H9 (cell line): ENCODE data around the gene OLIG1. TPM values are rescaled to one million over a fixed set of nuclear protein-coding genes. Genes with fewer than 3 reads are reported as not detected.

Experiments
- DNase-seq: peaks from one replicate; pipeline ENCODE4 v3.0.0-alpha.2; 2017
- H2AFZ ChIP-seq: one replicate; pipeline ENCODE4 v1.6.1; 2013; ENCODE audit warnings: mild to moderate bottlenecking, low read length, control low read depth, moderate library complexity
- H2AK5ac ChIP-seq: 2 replicates; pipeline ENCODE4 v1.6.1; 2013; ENCODE audit warnings: low read length, control low read depth, mixed read lengths; ENCODE audit not compliant: insufficient read length
- H2BK120ac ChIP-seq: one replicate; pipeline ENCODE4 v1.6.1; 2013; ENCODE audit warnings: low read depth, mild to moderate bottlenecking, low read length, control low read depth, inconsistent platforms; ENCODE audit not compliant: poor library complexity, severe bottlenecking
- H2BK12ac ChIP-seq: 2 replicates; pipeline ENCODE4 v1.6.1; 2013; ENCODE audit warnings: low read length, control low read depth, mixed read lengths, low read depth; ENCODE audit not compliant: insufficient read length
- H2BK15ac ChIP-seq: 2 replicates; pipeline ENCODE4 v1.6.1; 2013; ENCODE audit warnings: low read depth, low read length, control low read depth
- H2BK20ac ChIP-seq: one replicate; pipeline ENCODE4 v1.6.1; 2013; ENCODE audit warnings: low read depth, mild to moderate bottlenecking, low read length, control low read depth, inconsistent platforms; ENCODE audit not compliant: poor library complexity, severe bottlenecking
- H2BK5ac ChIP-seq: 2 replicates; pipeline ENCODE4 v1.6.1; 2013; ENCODE audit warnings: low read length, control low read depth, mixed read lengths; ENCODE audit not compliant: insufficient read length
- H3K14ac ChIP-seq: 2 replicates; pipeline ENCODE4 v1.6.1; 2013; ENCODE audit warnings: low read length, control low read depth; ENCODE audit not compliant: insufficient read depth
- H3K18ac ChIP-seq: 2 replicates; pipeline ENCODE4 v1.6.1; 2013; ENCODE audit warnings: low read depth, mild to moderate bottlenecking, mixed read lengths, low read length, control low read depth; ENCODE audit not compliant: insufficient read length
- H3K23ac ChIP-seq: 2 replicates; pipeline ENCODE4 v1.6.1; 2013; ENCODE audit warnings: low read length, control low read depth, mixed read lengths, low read depth; ENCODE audit not compliant: insufficient read length
- H3K23me2 ChIP-seq: 2 replicates; pipeline ENCODE4 v1.6.1; 2013; ENCODE audit warnings: low read depth, mild to moderate bottlenecking, mixed read lengths, low read length, control low read depth; ENCODE audit not compliant: insufficient read length, poor library complexity, severe bottlenecking
- H3K27ac ChIP-seq: 2 replicates; pipeline ENCODE4 v1.5.1; 2013; ENCODE audit warnings: low read length, control low read depth, mixed read lengths, low read depth; ENCODE audit not compliant: insufficient read length
- H3K27me3 ChIP-seq: 2 replicates; pipeline ENCODE4 v1.6.1; 2013; ENCODE audit warnings: low read length, control low read depth, inconsistent platforms; ENCODE audit not compliant: insufficient read depth
- H3K4ac ChIP-seq: 2 replicates; pipeline ENCODE4 v1.6.1; 2013; ENCODE audit warnings: low read depth, mild to moderate bottlenecking, control low read depth, inconsistent platforms, low read length, moderate library complexity
- H3K4me1 ChIP-seq: 2 replicates; pipeline ENCODE4 v1.6.1; 2013; ENCODE audit warnings: low read length, control low read depth, inconsistent platforms; ENCODE audit not compliant: insufficient read depth
- H3K4me2 ChIP-seq: 2 replicates; pipeline ENCODE4 v1.6.1; 2013; ENCODE audit warnings: low read length, control low read depth, mixed read lengths; ENCODE audit not compliant: insufficient read length, insufficient read depth
- H3K56ac ChIP-seq: 2 replicates; pipeline ENCODE4 v1.6.1; 2013; ENCODE audit warnings: low read depth, mild to moderate bottlenecking, mixed read lengths, low read length, control low read depth; ENCODE audit not compliant: insufficient read length
- H3K79me1 ChIP-seq: 2 replicates; pipeline ENCODE4 v1.6.1; 2013; ENCODE audit warnings: low read depth, mild to moderate bottlenecking, moderate library complexity, low read length, control low read depth, inconsistent platforms; ENCODE audit not compliant: insufficient read depth, poor library complexity, severe bottlenecking
- H3K79me2 ChIP-seq: 2 replicates; pipeline ENCODE4 v1.6.1; 2013; ENCODE audit warnings: low read length, control low read depth, inconsistent platforms; ENCODE audit not compliant: insufficient read depth
- H3K9ac ChIP-seq: 2 replicates; pipeline ENCODE4 v1.6.1; 2013; ENCODE audit warnings: low read length, control low read depth, mixed read lengths; ENCODE audit not compliant: insufficient read length; ENCODE audit errors: extremely low read depth
- H3K9me3 ChIP-seq: one replicate; pipeline ENCODE4 v1.6.1; 2013; ENCODE audit warnings: low read depth, low read length, inconsistent platforms; ENCODE audit not compliant: control insufficient read depth
- H3T11ph ChIP-seq: one replicate; pipeline ENCODE4 v1.6.1; 2013; ENCODE audit warnings: mild to moderate bottlenecking, low read length, control low read depth, inconsistent platforms
- H4K20me1 ChIP-seq: one replicate; pipeline ENCODE4 v1.6.1; 2013; ENCODE audit not compliant: control insufficient read depth, insufficient read length, insufficient read depth
- H4K5ac ChIP-seq: 2 replicates; pipeline ENCODE4 v1.6.1; 2013; ENCODE audit warnings: low read depth, mild to moderate bottlenecking, mixed read lengths, low read length, control low read depth; ENCODE audit not compliant: insufficient read length
- H4K8ac ChIP-seq: replicated peaks from 2 replicates; pipeline ENCODE4 v1.6.1; 2013; ENCODE audit warnings: low read length, control low read depth, mixed read lengths, low read depth; ENCODE audit not compliant: insufficient read length
- H4K91ac ChIP-seq: 2 replicates; pipeline ENCODE4 v1.6.1; 2013; ENCODE audit warnings: low read depth, mild to moderate bottlenecking, moderate library complexity, mixed read lengths, low read length, control low read depth; ENCODE audit not compliant: insufficient read length
- H3K27ac Mint-ChIP-seq, 3 experiments: 2 replicates in 2 of 3; 3 replicates in 1 of 3; pipeline ENCODE4 v1.8.0; 2020 to 2021; ENCODE audit warnings: mixed read lengths in 3 of 3, mild to moderate bottlenecking in 1 of 3, moderate library complexity in 1 of 3
- H3K27me3 Mint-ChIP-seq: 2 replicates; pipeline ENCODE4 v1.8.0; 2021; ENCODE audit warnings: low read depth, mild to moderate bottlenecking, moderate library complexity, mixed read lengths
- H3K36me3 Mint-ChIP-seq, 3 experiments: 2 replicates in 2 of 3; 3 replicates in 1 of 3; pipeline ENCODE4 v1.8.0; 2020 to 2021; ENCODE audit warnings: low read depth in 3 of 3, mixed read lengths in 3 of 3; ENCODE audit not compliant: insufficient read depth in 1 of 3
- H3K4me1 Mint-ChIP-seq, 2 experiments: 2 replicates each; pipeline ENCODE4 v1.8.0; 2020; ENCODE audit warnings: mixed read lengths in 2 of 2
- H3K4me3 Mint-ChIP-seq, 2 experiments: 2 replicates in 1 of 2; 3 replicates in 1 of 2; pipeline ENCODE4 v1.8.0; 2020 to 2021; ENCODE audit warnings: mild to moderate bottlenecking in 2 of 2, mixed read lengths in 2 of 2, moderate library complexity in 1 of 2
- H3K9me3 Mint-ChIP-seq, 2 experiments: 2 replicates in 1 of 2; 3 replicates in 1 of 2; pipeline ENCODE4 v1.8.0; 2020; ENCODE audit warnings: mild to moderate bottlenecking in 2 of 2, mixed read lengths in 2 of 2, moderate library complexity in 1 of 2
- CTCF ChIP-seq: fragments of 200-600 bp; sonication (generic); conservative IDR thresholded peaks from 3 replicates; pipeline ENCODE4 v1.8.0; 2021; ENCODE audit warnings: antibody characterized with exemption, mild to moderate bottlenecking
- WGBS: extraction: QIAGEN DNeasy Blood & Tissue Kit; methylation state at CpG from one replicate; pipeline ENCODE4 v1.1.7; 2013; ENCODE audit warnings: missing lambda C conversion rate, low lambda C conversion rate, mixed read lengths; ENCODE audit not compliant: insufficient read length; ENCODE audit errors: extremely low coverage; 5-methylcytosine and 5-hydroxymethylcytosine counted together
- total RNA-seq: library from RNA; stranded (reverse); gene quantifications from 2 replicates; pipeline ENCODE4 v1.2.1, GENCODE V29; 2021

The OLIG1 gene
- total RNA-seq, 1 experiment from 2014 or later, result 0.31 TPM

GRCh38 chr21:33047231-33047630 lies 22.7 kb upstream of the OLIG1 start:
- Mint-ChIP-seq H3K4me1 (peaks cover 8 to 13% of the 10 kb centered on the region in 2 experiments), H3K4me3 (no peak overlapping the region), H3K27ac (no peak overlapping the region), H3K27me3 (peaks cover 60% of the 10 kb centered on the region), H3K36me3 (no peaks in the 10 kb centered on the region), H3K9me3 (no peaks in the 10 kb centered on the region)
- H3K23ac ChIP-seq, result no peak overlapping the region
- no peaks in the 10 kb centered on the region; the same call in 1 of the 2 replicates for H3K27me3 ChIP-seq
- no peak overlapping the region for H4K91ac ChIP-seq
- H3K9me3 ChIP-seq, result no peaks in the 10 kb centered on the region
- no peak overlapping the region for H4K8ac ChIP-seq
- H2BK120ac ChIP-seq, result no peak overlapping the region
- H3T11ph ChIP-seq, result no peak overlapping the region
- H4K5ac ChIP-seq, result no peak overlapping the region
- no peak overlapping the region for H3K18ac ChIP-seq
- no peak overlapping the region for H2BK5ac ChIP-seq
- H2BK20ac ChIP-seq, result no peak overlapping the region
- no peak for TF ChIP-seq CTCF
- H3K56ac ChIP-seq, result no peak overlapping the region
- H3K4me1 ChIP-seq, result peaks cover 3% of the 10 kb centered on the region; the same call in 1 of the 2 replicates
- WGBS, result no CpG with 5 or more reads among the region's 5 CpGs
- H3K4ac ChIP-seq, result no peak overlapping the region
- no peaks in the 10 kb centered on the region for H4K20me1 ChIP-seq
- H2AK5ac ChIP-seq, result no peak overlapping the region
- no peak overlapping the region for H2BK12ac ChIP-seq
- H3K79me1 ChIP-seq, result no peaks in the 10 kb centered on the region
- H3K27ac ChIP-seq, result no peak overlapping the region
- H3K9ac ChIP-seq, result no peak overlapping the region
- H3K79me2 ChIP-seq, result no peaks in the 10 kb centered on the region
- DNase-seq, result no peak
- no peak overlapping the region for H3K4me2 ChIP-seq
- H3K23me2 ChIP-seq, result no peaks in the 10 kb centered on the region
- no peak overlapping the region for H3K14ac ChIP-seq
- no peak overlapping the region for H2AFZ ChIP-seq
- H2BK15ac ChIP-seq, result no peak overlapping the region
